Lung (tissue), 12 donors: ENCODE measurements around the gene SLC4A11. TPM values are rescaled to one million over a fixed set of nuclear protein-coding genes. Genes with fewer than 3 reads are reported as not detected.
A peak's percentile ranks its signal among the peaks of the same experiment; 100 is the strongest.

Experiments used
- ATAC-seq: fragments of 200-7000 bp; cut with Tn5 transposase; one replicate; pipeline ENCODE4 v1.9.1; 2020; ENCODE audit warnings: moderate number of reproducible peaks; ENCODE audit not compliant: insufficient read depth, low FRiP score
- DNase-seq, 3 donors: peaks; one replicate each; pipeline ENCODE4 v3.0.0-alpha.2; 2013 to 2017
- H3K27ac ChIP-seq, 2 donors: one replicate each; pipeline ENCODE4 v1.5.1; 2013; ENCODE audit warnings: mild to moderate bottlenecking in 2 of 2, moderate library complexity in 2 of 2, control low read depth in 1 of 2, inconsistent platforms in 1 of 2, low read depth in 1 of 2, low read length in 1 of 2
- H3K27me3 ChIP-seq, 3 donors: one replicate each; pipeline ENCODE4 v1.5.1; 2013; ENCODE audit warnings: low read length in 2 of 3; ENCODE audit not compliant: control insufficient read depth in 3 of 3, insufficient read depth in 3 of 3
- H3K36me3 ChIP-seq, 4 donors: one replicate each; pipeline ENCODE4 v1.5.1; 2013; ENCODE audit warnings: low read length in 4 of 4, mild to moderate bottlenecking in 1 of 4, moderate library complexity in 1 of 4; ENCODE audit not compliant: control insufficient read depth in 4 of 4, insufficient read depth in 4 of 4
- H3K4me1 ChIP-seq, 5 donors: one replicate each; pipeline ENCODE4 v1.5.1; 2013; ENCODE audit warnings: low read length in 5 of 5, mild to moderate bottlenecking in 2 of 5, moderate library complexity in 1 of 5; ENCODE audit not compliant: control insufficient read depth in 5 of 5, insufficient read depth in 5 of 5
- H3K4me3 ChIP-seq: one replicate; pipeline ENCODE4 v1.5.1; 2013; ENCODE audit warnings: mild to moderate bottlenecking, control low read depth, moderate library complexity
- H3K9ac ChIP-seq, 2 donors: one replicate each; pipeline ENCODE4 v1.5.1; 2013; ENCODE audit warnings: low read length in 2 of 2, control low read depth in 1 of 2; ENCODE audit not compliant: insufficient read depth in 1 of 2
- H3K9me3 ChIP-seq, 4 donors: one replicate each; pipeline ENCODE4 v1.5.1; 2013; ENCODE audit warnings: low read length in 3 of 4, mild to moderate bottlenecking in 1 of 4, moderate library complexity in 1 of 4; ENCODE audit not compliant: control insufficient read depth in 4 of 4, insufficient read depth in 3 of 4
- CTCF ChIP-seq: IDR thresholded peaks from 2 replicates; pipeline ENCODE4 v1.5.1; 2012; ENCODE audit warnings: mild to moderate bottlenecking; ENCODE audit errors: control extremely low read depth, extremely low read depth
- whole genome bisulfite sequencing, 2 donors: extraction: QIAGEN DNeasy Blood & Tissue Kit; methylation state at CpG; one replicate each; pipeline ENCODE4 v1.1.7; 2013; 5-methylcytosine and 5-hydroxymethylcytosine counted together
- polyA plus RNA-seq, 2 donors: library from polyadenylated mRNA; stranded (reverse); fragments of 200-250 nt; gene quantifications; one replicate each; pipeline ENCODE4 v1.2.1, GENCODE V29; 2013
- total RNA-seq, 2 donors: library from RNA; depleted of rRNA in 1 of 2; stranded (reverse); fragments of >200 nt in 1 of 2; gene quantifications; one replicate each; pipeline ENCODE4 v1.2.1, GENCODE V29; 2014 to 2021
- donor health status: control.
- donor health status: control.
- donor health status: Bipolar disorder and iron deficiency.
- donor health status: healthy.
- donor health status: DM: yes; HTN: yes; CAD: no.

The SLC4A11 gene
- total and polyA plus RNA-seq, 4 donors, result 0.40 to 8.8 (median 4.7) TPM

- WGBS, 2 donors, result 4 to 7% methylated on average over 51 to 53 of the region's 53 CpGs
- H3K9ac ChIP-seq, result no peak overlapping the region
- DNase-seq (peak; percentile 41 to 60 (median 42)), ATAC-seq (no peak)
- peaks cover 0 to 26% (median 8%) of the 10 kb centered on the region in 3 donors for H3K27me3 ChIP-seq
- no peak for TF ChIP-seq CTCF
- no peak overlapping the region for H3K4me3 ChIP-seq
- no peak overlapping the region for H3K27ac ChIP-seq
- peaks cover 0 to 6% (median 0%) of the 10 kb centered on the region in 4 donors for H3K9me3 ChIP-seq
- peaks cover 3 to 17% (median 12%) of the 10 kb centered on the region in 4 donors for H3K36me3 ChIP-seq
- peaks cover 0 to 11% (median 0%) of the 10 kb centered on the region in 5 donors for H3K4me1 ChIP-seq
These were observed 9.4 kb upstream of the SLC4A11 start for GRCh38 chr20:3248167-3248992.

GRCh38 chr20:3247638-3248037, 8.6 kb upstream of the SLC4A11 start:
- Histone ChIP-seq H3K4me3 (no peak overlapping the region), H3K27me3 (peaks cover 0 to 26% (median 8%) of the 10 kb centered on the region in 3 donors), H3K36me3 (peaks cover 3 to 16% (median 9%) of the 10 kb centered on the region in 4 donors), H3K4me1 (peaks cover 0 to 11% (median 0%) of the 10 kb centered on the region in 5 donors), H3K27ac (no peak overlapping the region), H3K9ac (no peak overlapping the region), H3K9me3 (peaks cover 0 to 6% (median 0%) of the 10 kb centered on the region in 4 donors)
- WGBS, 2 donors, result 58 to 72% methylated on average over 4 of the region's 4 CpGs
- ATAC-seq, result no peak
- TF ChIP-seq CTCF, result no peak
- DNase-seq, result no peak

GRCh38 chr20:3246682-3247081, 7.7 kb upstream of the SLC4A11 start:
- Histone ChIP-seq H3K9me3 (no peaks in the 10 kb centered on the region), H3K36me3 (peaks cover 0 to 7% (median 2%) of the 10 kb centered on the region in 4 donors), H3K27ac (no peak overlapping the region), H3K4me3 (no peak overlapping the region), H3K27me3 (peaks cover 0 to 35% (median 12%) of the 10 kb centered on the region in 3 donors), H3K9ac (no peak overlapping the region), H3K4me1 (peaks cover 0 to 11% (median 0%) of the 10 kb centered on the region in 5 donors)
- 92 to 100% methylated on average over 1 of the region's 1 CpG for WGBS, 2 donors
- no peak for TF ChIP-seq CTCF
- DNase-seq, result no peak
- no peak for ATAC-seq
